ENCODE results near the gene DIS3L2.

DNA sequence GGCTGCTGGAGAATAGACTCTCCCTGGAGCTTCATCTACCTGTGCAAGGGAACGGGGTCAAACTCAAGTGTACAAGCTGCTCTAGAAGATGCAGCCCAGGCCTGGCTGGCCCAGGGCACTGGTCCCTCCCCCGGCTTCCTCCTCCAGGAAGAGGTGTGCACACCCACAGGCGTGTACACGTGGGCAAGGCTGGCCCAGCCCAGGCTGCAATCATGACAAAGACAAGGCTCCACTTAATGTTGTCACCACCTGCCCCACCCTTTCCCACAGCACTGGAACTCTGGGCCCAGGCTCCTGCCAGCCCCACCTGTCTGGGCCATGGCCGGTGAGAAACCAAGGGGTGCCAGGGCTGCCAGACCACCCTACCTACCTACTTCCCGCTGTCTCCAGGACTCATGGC, 387.4 kb downstream of the DIS3L2 start:
- TF ChIP-seq, protein P1, sequence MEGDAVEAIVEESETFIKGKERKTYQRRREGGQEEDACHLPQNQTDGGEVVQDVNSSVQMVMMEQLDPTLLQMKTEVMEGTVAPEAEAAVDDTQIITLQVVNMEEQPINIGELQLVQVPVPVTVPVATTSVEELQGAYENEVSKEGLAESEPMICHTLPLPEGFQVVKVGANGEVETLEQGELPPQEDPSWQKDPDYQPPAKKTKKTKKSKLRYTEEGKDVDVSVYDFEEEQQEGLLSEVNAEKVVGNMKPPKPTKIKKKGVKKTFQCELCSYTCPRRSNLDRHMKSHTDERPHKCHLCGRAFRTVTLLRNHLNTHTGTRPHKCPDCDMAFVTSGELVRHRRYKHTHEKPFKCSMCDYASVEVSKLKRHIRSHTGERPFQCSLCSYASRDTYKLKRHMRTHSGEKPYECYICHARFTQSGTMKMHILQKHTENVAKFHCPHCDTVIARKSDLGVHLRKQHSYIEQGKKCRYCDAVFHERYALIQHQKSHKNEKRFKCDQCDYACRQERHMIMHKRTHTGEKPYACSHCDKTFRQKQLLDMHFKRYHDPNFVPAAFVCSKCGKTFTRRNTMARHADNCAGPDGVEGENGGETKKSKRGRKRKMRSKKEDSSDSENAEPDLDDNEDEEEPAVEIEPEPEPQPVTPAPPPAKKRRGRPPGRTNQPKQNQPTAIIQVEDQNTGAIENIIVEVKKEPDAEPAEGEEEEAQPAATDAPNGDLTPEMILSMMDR (IDR thresholded peaks at IDR 0.05): no peak
- no peak for TF ChIP-seq ZFX (IDR thresholded peaks at IDR 0.05; ENCODE audit: borderline replicate concordance)
